Measurements from ENCODE around the gene CANT1.
"Not testable (repeated sequence)": the region's sequence is repeated elsewhere in the genome, so short reads cannot be mapped to it uniquely, and the experiment has no call there.

Gene CANT1

DNA sequence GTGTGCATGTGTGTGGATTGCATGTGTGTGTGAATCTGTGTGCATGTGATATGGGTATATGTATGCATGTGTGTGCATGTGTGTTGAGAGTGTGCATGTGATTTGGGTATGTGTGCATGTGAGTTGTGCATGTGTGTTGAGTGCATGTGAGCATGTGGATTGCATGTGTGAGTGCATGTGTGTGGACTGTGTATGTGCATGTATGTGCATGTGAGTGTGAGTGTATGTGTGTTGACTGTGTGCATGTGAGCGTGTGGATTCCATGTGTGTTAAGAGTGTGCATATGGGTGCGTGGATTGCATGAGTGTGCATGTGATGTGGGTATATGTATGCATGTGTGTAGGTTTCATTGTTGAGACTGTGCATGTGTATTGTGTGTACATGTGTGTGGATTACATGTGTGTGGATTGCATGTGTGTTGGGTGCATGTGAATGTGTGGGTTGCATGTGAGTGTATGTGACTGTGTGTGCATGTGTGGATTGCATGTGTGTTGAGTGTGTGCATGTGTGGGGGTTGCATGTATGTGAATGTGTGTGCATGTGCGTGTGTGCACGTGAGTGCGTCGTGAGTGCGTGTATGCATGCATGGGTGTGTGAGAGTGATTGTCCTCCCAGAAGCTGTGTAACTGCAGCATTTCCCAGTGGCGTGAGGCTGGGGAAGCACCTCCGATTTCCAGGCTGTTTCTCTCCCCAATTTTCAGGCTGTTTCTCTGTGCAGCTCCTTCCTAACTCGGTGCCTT is 33.8 kb upstream of the CANT1 start:
- DNase-seq (ENCODE audit: low read depth, low spot score): no peak

DNA sequence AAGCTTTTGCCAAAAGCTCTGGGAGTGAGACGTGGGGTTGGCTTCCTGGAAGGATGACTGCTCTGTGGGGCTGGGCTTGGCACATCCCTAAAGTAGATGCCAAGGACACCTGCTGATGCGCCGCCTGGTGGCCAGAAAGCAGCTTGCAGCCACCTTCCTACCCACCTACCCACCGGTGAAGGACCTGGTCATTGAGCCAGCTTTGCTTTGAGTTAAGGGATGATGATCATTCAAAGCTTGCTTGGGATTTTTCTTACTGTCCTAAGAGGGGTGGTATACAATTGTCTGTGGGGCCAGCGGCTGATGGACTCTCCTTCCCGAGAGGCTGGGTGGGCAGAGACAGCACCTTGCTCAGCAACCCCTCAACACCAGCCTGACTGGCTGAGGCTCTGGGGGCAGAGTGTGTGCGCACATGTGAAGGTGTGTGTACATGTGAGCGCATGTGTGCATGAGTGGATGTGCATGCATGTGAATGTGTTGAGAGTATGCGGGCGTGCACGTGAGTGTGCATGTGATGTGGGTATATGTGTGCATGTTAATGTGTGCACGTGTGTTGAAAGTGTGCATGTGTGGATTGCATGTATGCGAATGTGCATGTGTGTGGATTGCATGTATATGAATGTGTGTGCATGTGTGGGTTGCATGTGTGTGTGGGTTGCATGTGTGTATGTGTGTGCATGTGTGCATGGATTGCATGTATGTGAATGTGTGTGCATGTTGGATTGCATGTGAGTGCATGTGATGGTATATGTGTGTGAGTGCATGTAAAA is 33.0 kb upstream of the CANT1 start:
- DNase-seq (ENCODE audit: low read depth, low spot score): no peak

DNA sequence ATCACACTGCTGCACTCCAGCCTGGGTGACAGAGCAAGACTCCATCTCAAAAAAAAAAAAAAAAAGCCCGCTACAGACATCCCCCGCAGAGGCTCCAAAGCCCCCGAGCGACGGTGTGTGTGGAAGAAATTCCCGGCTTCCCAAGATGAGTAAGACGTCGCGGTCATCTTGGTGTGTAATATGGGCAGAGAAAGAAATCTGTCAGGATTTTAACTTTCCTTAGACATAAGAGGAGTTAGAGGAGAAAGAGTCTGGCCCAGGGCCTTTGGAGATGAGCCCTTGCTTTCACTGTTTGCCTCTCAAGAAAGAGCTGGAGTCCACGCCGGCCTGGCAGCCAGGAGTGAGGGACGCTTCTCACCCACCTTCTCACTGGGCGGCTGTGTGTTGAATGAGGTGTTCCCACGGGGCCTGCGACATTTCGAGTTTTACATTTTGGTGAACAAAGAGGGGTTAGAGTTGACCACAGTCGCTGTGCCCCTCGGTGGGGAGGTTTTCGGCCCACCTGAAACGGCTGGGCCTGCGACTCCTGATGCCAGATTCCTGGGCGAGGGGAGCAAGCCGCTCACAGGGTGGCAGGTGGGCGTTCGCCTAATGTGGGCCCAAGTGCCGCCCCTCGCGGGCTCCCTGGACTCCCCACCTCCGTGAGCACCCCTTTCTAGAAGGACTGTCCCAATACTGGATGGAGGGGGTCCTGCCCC is 32.3 kb upstream of the CANT1 start:
- DNase-seq (ENCODE audit: low read depth, low spot score): no peak

DNA sequence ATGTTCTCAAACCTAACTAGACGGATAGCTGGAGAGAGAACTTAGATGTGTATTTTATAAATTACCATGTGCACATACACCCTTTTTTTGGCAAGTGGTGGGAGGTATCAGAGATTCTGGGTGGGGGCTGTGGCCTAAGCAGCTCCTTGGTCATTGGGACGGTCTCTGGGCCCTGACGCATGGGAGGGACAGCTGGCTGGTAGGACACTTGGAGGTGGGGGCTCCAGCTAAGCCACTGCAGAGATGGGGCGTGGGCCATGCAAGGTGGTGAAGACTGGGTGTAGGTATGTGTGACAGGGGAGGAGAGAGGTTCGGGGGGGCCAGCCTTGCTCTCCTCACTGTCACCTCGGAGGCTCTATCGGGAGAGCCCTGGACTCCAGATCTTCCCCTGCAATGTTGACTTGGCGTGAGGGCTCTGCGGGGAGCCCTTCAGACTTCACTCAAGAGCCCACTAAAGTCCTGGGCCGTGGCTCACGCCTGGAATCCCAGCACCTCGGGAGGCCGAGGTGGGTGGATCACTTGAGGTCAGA is 31.5 kb upstream of the CANT1 start:
- no peak for DNase-seq (ENCODE audit: low read depth, low spot score)

DNA sequence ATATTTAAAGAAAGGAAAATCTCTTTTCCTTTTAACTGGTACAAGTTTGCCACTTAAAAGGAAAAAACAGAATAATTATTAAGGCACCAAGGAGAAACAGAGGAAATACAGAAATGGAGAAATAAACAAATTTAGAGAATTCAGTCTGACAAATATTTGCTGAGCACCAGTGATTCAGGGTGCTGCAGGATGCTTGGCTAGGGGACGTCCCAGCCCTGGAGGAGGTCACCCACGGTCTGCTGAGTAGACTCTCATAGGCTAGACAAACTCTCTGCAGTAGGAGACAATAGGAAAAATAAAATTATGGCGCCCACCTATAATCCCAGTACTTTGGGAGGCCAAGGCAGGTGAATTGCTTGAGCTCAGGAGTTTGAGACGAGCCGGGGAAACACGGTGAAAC is 30.3 kb upstream of the CANT1 start:
- DNase-seq (ENCODE audit: low read depth, low spot score): no peak

DNA sequence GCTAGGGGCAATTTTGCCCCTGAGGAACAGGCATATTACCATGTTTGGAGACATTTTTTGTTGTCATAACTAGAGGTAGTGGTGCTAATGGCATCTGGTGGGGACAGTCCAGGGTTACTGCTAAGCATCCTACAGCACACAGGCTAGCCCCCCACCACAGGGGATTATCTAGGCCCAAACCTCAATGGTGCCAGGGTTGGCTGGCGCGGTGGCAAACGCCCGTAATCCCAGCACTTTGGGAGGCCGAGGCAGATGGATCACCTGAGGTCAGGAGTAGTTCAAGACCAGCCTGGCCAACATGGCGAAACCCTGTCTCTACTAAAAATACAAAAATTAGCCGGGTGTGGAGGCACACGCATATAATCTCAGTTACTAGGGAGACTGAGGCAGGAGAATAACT is 29.6 kb upstream of the CANT1 start:
- no peak for DNase-seq (ENCODE audit: low read depth, low spot score)

DNA sequence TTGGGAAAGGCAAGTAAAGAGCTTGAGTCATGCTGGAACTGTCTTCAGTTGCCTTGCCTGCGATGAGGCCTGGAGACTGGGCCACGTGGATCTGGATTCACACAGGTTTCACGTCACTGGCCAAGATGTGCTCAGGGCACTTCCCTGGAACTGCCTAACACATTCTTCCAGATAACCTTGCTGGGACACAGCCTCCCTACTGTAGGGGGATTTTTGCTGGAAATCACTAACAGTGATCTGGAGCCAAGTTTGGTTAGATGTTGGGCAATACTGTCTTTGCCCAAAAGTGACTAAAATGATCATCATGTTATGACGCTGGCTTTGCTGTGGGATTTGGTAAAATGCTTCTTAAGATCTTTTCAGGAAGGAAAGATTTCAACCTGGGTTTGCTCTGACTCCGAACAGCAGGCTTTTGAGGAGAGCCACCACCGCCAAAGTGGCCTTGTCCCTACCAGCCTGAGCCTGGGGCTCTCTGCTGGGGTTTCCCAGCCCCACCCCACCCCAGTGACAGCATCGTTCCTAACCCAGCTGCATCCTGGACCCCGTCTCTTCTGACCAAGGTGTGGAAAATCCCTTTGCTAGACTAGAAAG is 29.1 kb upstream of the CANT1 start:
- DNase-seq (ENCODE audit: low read depth, low spot score): no peak

DNA sequence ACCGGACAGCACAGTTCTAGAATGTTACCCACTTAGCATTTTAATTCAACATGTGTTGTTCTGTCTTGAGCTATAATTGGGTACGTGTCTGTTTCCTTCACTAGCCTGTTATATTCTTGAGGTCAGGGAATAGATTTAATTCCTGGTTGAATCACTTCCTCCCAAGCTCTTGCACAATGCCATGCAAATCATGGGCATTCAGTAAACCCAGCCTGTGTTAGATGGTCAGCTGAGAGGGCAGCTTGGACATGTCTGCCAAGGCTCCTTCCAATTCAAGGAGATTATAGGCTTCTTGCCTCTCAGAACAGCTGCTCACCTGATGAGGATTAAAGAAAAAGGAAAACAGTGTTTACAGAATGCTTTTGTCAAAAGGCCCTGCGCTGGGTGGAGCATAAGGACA is 27.0 kb upstream of the CANT1 start:
- DNase-seq (ENCODE audit: low read depth, low spot score): no peak

DNA sequence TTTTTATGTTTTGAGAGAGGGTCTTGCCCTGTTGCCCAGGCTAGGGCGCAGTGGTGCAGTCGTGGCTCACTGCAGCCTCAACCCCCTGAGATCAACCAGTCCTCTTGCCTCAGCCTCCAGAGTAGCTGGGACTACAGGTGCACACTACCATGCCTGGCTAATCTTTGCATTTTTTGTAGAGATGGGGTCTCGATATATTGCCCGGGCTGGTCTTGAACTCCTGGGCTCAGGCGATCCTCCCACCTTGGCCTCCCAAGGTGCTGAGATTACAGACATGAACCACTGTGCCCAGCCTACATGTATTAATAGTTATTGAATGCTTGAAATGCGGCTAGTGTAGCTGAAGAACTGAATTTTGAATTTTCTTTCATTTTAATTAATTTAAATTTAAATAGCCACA is 26.6 kb upstream of the CANT1 start:
- DNase-seq (ENCODE audit: low read depth, low spot score): no peak

DNA sequence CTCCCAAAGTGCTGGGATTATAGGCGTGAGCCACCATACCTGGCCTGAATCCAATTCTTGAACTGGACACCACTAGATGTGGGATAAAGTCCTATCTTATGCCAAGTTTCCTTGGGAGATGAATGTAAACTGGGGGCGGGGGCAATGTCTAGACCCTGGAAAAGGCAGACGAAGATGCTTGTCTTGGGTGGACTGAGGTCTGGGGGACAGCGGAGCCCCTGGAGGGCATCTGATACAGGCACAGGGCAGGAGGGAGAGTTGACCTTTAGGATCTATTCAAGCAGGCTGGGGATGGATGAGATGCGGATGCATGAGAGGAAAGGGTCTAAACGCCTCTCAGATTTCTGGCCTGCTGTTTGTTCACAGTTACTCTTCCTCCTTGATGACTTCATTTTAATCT is 26.1 kb upstream of the CANT1 start:
- no peak for DNase-seq (ENCODE audit: low read depth, low spot score)

DNA sequence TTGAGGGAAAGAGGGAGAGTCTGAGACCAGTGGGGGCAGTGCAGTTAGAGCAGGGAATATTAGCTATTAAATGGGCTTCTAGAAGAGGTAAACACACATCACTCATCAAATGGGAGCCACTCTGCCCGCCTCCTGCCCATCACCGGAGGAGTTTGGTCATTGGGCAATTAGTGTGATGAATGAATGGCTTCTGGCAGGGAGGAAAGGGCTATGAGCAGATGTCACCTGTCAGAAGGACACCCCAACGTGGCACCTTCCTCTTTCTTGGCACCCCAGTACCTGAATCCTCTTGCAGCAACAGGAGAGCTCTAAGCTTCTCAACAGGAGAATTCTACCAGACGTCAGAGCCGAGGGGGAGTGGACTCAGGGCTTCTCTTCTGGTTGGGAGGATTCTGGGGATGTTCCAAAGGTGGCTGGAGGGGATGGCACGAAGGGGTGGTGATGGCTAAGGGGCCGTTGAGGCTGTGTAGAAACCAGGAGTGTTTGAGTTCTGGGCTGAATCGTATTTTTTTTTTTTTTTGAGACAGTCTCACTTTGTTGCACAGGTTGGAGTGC is 25.4 kb upstream of the CANT1 start:
- DNase-seq (ENCODE audit: low read depth, low spot score): no peak

DNA sequence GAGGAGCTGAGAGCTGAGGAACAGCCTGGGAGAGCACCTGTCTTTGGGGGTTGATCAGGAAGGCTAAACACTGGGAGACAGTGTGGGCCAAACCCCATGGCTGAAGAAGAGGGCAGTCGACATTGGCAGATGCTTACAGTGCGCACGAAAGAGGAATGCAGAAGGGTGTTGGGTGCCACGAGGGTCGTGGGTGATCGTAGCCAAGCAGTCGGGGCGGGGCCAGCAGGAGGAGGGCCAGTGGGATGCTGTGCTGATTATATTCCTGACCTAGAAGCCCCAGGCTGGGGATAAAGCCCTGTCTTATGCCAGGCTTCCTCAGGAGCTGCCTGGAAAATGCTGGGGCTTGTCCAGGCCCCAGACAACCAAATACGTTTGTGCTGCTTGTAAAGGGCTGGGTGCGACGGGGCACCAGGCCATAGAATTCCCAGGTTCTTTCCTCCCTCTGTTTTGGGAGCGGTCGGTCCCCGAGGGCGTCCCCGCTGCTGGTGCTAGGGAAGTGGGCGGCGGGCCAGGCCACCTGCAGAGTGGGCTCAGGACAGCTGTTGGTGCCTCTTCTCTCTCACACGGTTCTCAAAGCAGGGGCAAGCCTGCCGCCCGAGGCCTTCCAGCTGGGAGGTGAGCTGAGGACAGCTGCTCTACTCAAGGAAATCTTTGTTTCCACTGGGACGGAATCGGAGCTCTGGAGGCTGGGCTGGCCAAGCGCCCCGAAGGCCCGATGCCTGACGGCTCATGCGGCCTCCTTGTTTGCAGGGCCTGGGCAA is 24.4 kb upstream of the CANT1 start:
- no peak for DNase-seq (ENCODE audit: low read depth, low spot score)

DNA sequence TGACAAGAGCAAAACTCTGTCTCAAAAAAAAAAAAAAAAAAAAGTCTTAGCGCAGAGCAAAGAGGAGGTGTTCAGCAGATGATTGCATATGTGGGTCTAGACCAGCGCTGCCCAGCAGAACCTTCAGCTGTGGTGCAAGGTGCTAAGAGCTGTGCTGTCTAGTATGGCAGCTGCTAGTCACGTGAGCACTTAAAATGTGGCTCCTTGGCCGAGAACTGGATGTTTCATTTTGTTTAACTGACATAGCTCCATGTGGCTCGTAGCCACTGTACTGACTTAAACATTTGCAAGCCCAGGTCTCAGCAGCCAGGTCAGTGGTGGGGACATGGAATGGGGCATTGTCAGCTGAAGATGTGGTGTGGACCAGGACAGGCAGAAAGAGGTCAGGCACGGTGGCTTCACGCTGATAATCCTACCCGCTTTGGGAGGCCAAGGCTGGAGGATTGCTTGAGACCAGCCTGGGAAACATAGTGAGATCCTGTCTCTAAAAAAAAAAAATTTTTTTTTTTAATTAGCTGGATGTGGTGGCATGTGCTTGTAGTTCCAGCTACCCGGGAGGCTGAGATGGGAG is 23.6 kb upstream of the CANT1 start:
- DNase-seq (ENCODE audit: low read depth, low spot score): no peak

DNA sequence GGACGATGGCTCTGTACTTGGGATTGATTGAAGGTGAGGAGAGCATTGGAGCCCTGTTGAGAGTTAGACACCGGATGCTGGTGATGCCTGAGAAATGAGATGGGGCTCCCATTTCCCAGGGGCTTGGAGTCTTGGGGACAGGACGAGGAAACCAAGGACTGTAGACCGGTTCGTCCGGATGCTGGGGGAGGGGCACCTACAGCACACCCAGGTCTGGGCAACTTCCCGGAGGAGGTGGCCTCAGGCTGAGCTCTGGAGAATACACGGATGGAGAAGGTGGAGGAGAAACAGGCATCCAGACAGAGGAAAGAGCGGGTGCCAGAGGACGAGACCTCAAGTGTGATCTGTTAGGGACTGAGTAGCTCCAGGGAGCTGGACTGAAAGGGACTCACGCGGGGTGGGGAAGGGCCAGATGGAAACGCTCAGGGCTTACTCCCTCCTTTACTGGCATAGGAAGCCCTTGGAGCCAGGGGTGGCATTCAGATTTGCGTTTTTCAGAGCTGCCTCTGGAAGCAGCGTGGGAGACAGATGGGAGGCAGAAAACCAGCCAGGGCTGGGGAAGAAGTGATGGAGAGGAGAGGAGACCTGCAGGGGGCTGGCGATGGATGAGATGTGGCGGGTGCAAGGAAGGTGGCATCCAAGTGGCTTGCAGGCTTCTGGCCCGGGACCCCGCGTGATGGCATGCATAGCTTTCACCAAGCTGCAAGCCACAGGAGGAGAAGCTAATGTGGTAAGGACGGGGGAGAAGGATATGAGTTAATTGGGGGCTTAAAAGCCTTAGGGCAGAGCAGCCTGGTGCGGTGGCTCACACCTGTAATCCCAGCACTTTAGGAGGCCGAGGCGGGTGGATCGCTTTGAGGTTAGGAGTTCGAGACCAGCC is 22.7 kb upstream of the CANT1 start:
- no peak for DNase-seq (ENCODE audit: low read depth, low spot score)

DNA sequence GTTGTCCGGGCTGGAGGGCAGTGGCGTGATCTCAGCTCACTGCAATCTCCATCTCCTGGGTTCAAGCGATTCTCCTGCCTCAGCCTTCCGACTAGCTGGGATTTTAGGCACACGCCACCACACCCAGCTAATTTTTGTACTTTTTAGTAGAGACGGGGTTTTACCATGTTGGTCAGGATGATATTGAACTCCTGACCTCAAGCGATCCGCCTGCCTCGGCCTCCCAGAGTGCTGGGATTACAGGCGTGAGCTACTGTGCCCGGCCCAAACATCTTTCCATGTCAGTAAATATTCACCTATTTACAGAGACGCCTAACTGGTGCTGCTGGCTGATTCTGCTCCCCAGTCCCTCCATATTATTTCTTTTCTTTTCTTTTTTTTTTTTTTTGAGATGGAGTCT is 21.1 kb upstream of the CANT1 start:
- DNase-seq (ENCODE audit: low read depth, low spot score): not testable (repeated sequence)

DNA sequence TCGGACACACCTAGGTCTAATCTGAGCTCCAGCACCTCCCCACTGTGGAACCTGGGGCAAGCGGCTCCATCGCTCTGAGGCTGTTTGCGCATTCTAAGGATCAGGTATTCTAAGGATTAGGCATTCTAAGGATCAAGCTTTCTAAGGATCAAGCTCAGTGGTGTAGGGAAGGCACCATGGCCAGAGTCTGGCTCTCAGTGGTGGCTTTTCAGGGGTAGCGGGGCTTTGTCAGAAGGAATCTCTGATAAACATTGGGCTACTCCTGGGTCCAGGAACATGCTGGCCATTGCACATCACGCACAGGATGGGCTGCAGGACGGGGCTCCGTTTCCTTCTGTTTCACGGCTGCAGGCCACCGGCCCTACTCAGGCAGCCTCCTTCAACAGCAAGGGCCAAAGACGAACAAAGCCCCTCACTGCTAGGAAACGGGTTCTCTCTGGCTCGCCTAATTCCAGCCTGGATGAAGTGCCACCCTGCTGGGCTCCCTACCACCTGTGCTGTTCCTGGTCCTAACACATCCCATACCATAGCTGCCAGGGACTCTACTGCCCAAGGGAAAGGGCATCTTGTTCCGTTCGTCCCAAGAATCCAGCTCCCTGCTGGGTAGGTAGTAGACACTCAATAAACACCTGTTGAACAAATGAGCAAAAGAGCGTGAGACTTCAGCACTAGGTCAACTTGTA is 19.9 kb upstream of the CANT1 start:
- DNase-seq (ENCODE audit: low read depth, low spot score): no peak

DNA sequence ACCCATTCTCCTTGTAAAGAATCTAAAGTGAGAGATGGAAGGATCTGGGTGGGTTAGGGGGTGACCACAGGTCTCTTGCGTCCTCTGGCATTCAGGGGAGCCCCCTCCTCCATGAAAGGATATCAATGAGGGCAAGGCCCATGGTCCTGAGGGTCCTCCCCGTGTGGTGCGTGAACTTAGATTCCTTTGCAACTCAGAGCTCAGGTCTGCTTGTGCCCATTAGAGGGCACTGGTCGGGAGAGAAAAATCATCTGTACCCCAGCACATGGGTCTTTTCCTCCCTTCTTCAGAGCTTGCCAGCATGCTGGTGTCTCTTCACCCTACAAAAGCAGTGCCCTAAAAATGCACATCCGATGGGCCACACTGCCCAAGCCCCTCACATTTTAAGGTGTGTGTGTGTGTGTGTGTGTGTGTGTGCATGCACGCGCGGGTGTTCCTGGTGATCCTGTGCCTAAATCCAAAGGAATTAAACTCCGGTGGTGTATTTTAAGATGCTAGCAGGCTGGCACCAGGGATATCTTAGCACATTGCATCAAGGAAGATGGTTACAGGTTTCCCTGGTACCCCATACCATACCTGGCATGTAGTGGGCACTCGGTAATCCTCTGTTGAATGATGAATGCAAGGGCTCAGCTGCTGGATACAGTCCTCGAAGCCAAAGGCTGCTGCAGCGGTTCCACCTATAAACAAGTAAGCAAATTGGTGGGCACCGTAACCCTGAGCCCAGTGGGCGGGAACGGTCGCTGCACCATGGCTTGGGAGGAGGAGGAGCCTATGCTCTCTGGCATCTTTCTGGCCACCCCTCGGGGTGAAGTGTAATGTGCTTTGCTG is 19.1 kb upstream of the CANT1 start:
- no peak for DNase-seq (ENCODE audit: low read depth, low spot score)

DNA sequence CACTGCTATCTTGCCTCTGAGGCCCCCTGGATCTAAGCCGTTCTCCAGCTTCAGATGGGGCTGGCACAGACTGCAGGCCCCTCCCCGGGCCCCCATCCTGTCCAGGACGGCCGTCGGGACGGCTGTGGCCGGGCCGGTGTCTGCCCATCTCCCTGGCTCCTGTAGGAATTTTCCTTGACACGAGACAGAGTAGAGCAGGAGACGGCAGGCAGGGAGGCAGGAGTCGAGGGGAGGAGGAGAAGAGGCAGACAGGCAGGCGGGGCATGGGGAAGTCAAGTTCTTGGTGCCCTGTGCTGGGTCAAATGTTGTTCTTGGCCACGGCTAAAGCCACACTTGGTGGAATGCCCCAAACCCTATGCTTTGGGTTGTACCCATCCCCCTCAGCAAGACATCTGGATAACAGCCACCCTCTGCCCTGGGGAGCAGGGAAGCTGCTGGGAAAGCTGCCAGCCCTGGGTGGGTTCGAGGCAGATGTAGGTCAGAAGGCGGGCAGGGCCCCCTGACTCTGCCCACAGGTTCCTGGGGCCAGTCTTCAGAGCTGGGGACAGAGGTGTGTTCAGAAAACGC is 18.4 kb upstream of the CANT1 start:
- DNase-seq (ENCODE audit: low read depth, low spot score): no peak

All from iPS DF 19.7 (cell line).